ENCODE results near the gene TMEM95. TPM values are rescaled to one million over a fixed set of nuclear protein-coding genes. Genes with fewer than 3 reads are reported as not detected.

Gene TMEM95
- total RNA-seq, 4 donors from 2014 or later, result not detected

GRCh38 chr17:7327056-7327455, 27.9 kb upstream of the TMEM95 start:
- DNase-seq (no peak), ATAC-seq (no peak)
- no peaks in the 10 kb centered on the region for H3K9me3 ChIP-seq
- peaks cover 0 to 41% of the 10 kb centered on the region in 2 donors for H3K36me3 ChIP-seq
- no peak overlapping the region for H3K4me3 ChIP-seq
- H3K4me1 ChIP-seq, result peaks cover 15 to 24% of the 10 kb centered on the region in 2 donors
- in situ Hi-C loops (cut with MboI; ENCODE audit: low sequenced_read_pairs in 4 of 4) (loop anchor here in 1 of 4 donors (25.0 kb wide), 1 partner anchor 290 kb away; the partner anchor contains the start of genes SLC16A11 and SLC16A13), intact Hi-C loops (cut with DNase I; ENCODE audit: low total_unique reads) (loop anchor here (5.0 kb wide), 1 partner anchor 235 kb away; the partner anchor contains the start of gene SENP3)
- no peak overlapping the region for H3K27ac ChIP-seq
- no peak for TF ChIP-seq CTCF (IDR thresholded peaks at IDR 0.05 in 4 of 5, conservative IDR thresholded peaks at IDR 0.05 in 1 of 5)
- no peak for TF ChIP-seq POLR2A (IDR thresholded peaks at IDR 0.05)
- H3K27me3 ChIP-seq, result no peaks in the 10 kb centered on the region

- intact Hi-C loops (cut with DNase I; ENCODE audit: low total_unique reads), result loop anchor here (5.0 kb wide), 1 partner anchor 235 kb away; the partner anchor contains the start of gene SENP3
- H3K36me3 ChIP-seq, result peaks cover 0 to 36% of the 10 kb centered on the region in 2 donors
- TF ChIP-seq CTCF (IDR thresholded peaks at IDR 0.05 in 4 of 5, conservative IDR thresholded peaks at IDR 0.05 in 1 of 5) (no peak), POLR2A (IDR thresholded peaks at IDR 0.05) (no peak)
- in situ Hi-C loops (cut with MboI; ENCODE audit: low sequenced_read_pairs in 4 of 4), result loop anchor here in 1 of 4 donors (25.0 kb wide), 1 partner anchor 290 kb away; the partner anchor contains the start of genes SLC16A11 and SLC16A13
- no peaks in the 10 kb centered on the region for H3K27me3 ChIP-seq
- no peak overlapping the region for H3K4me3 ChIP-seq
- DNase-seq (no peak), ATAC-seq (no peak)
- H3K4me1 ChIP-seq, result peaks cover 15 to 24% of the 10 kb centered on the region in 2 donors
- H3K9me3 ChIP-seq, result no peaks in the 10 kb centered on the region
- H3K27ac ChIP-seq, result no peak overlapping the region
Measured at GRCh38 chr17:7327501-7327900, 27.5 kb upstream of the TMEM95 start.

DNA sequence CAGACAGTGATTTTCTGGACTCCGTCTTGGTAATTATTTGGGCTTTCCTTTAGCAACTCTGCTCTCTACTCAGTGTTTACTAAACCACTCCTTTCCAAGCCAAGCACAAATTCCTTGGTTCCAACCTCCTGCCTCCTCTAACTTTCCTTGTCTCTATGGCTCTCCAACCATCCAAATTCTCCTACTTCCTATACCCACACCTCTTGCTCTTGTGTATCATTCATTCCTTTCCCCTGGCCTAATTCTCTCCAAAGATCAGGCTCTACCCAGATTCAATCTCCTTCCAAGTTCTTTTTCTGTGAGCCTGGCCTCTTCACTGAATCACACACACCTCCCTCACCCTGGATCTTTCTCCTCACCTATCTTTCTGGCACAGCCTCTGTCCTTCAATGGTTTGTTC, 26.9 kb upstream of the TMEM95 start:
- no peaks in the 10 kb centered on the region for H3K27me3 ChIP-seq
- no peak for DNase-seq
- peak overlapping the region; percentile 94 to 99 (median 96) for H3K27ac ChIP-seq
- TF ChIP-seq POLR2A (IDR thresholded peaks at IDR 0.05) (no peak), CTCF (IDR thresholded peaks at IDR 0.05 in 4 of 5, conservative IDR thresholded peaks at IDR 0.05 in 1 of 5) (no peak)
- H3K4me3 ChIP-seq, result peak overlapping the region; percentile 78 to 99 (median 93)
- peaks cover 0 to 31% of the 10 kb centered on the region in 2 donors for H3K36me3 ChIP-seq
- ATAC-seq, result no peak
- intact Hi-C loops (cut with DNase I; ENCODE audit: low total_unique reads) (loop anchor here (5.0 kb wide), 1 partner anchor 234 kb away; the partner anchor contains the start of gene SENP3), in situ Hi-C loops (cut with MboI; ENCODE audit: low sequenced_read_pairs in 4 of 4) (loop anchor here in 1 of 4 donors (25.0 kb wide), 1 partner anchor 291 kb away; the partner anchor contains the start of genes SLC16A11 and SLC16A13)
- H3K4me1 ChIP-seq, result peaks cover 15 to 24% of the 10 kb centered on the region in 2 donors
- no peaks in the 10 kb centered on the region for H3K9me3 ChIP-seq

DNA sequence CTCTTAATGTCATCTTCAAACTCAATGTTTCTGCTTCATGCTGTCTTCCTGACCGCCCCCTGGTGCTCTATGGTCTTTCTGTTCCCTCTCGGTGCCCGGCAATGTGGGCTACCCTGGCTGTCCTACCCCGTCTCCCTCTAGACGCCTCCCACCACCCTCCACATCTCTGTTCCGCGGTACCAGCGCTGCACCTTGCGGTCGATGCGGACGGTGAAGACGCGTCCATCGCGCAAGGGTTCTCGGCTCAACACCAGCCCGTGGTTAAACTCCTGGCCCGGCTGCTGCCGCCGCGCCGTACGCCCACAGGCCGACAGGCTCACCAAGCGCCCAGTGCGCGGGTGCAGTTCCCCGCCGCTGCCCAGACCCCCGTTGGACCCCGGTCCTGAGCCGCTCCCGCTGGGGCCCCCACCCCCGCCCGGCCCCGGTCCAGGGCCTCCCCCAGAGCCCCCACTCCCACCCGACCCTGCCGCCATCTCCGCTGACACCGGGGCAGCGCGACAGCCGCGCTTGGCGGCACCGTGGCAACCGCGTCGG, 26.0 kb upstream of the TMEM95 start, which contains the start of gene NEURL4:
Gene NEURL4 (minus strand): TSS at position 496 of the 534 bp plus-strand sequence. CDS start 23 bp downstream, at position 473.
- Histone ChIP-seq H3K27ac (peak within 1 kb of the TSS; percentile 94 to 99 (median 96)), H3K9me3 (no peaks in the 10 kb centered on the region), H3K4me1 (peaks cover 15 to 24% of the 10 kb centered on the region in 2 donors), H3K4me3 (peak within 1 kb of the TSS; percentile 78 to 99 (median 93)), H3K27me3 (no peaks in the 10 kb centered on the region), H3K36me3 (peaks cover 0 to 22% of the 10 kb centered on the region in 2 donors)
- TF ChIP-seq CTCF (IDR thresholded peaks at IDR 0.05 in 4 of 5, conservative IDR thresholded peaks at IDR 0.05 in 1 of 5) (no peak), POLR2A (IDR thresholded peaks at IDR 0.05) (no peak)
- ATAC-seq, result peak; percentile 14 to 21
- no peak for DNase-seq
- in situ Hi-C loops (cut with MboI; ENCODE audit: low sequenced_read_pairs in 4 of 4) (loop anchor here in 1 of 4 donors (25.0 kb wide), 1 partner anchor 292 kb away; the partner anchor contains the start of genes SLC16A11 and SLC16A13), intact Hi-C loops (cut with DNase I; ENCODE audit: low total_unique reads) (loop anchor here (1.0 to 5.0 kb wide), 3 partner anchors 21 to 233 kb away; partner anchors contain the start of genes EIF5A and SENP3)

Measured in gastrocnemius medialis (tissue), 4 donors.